Measurements from ENCODE around the gene ATG2B. TPM values are rescaled to one million over a fixed set of nuclear protein-coding genes. Genes with fewer than 3 reads are reported as not detected.
A peak's percentile ranks its signal among the peaks of the same experiment; 100 is the strongest.

Gene ATG2B
- total RNA-seq, 1 donor from 2014 or later: 6.3 TPM

- FAIRE-seq (no peak), DNase-seq (ENCODE audit: low read depth) (no peak)
- Histone ChIP-seq H3K4me3 (ENCODE audit: low read depth, low read length) (no peak overlapping the region), H3K36me3 (ENCODE audit: control insufficient read depth, insufficient read depth, low read length) (no peaks in the 10 kb centered on the region), H3K27me3 (ENCODE audit: control insufficient read depth, insufficient read depth, low read length) (no peaks in the 10 kb centered on the region)
- TF ChIP-seq, protein P1, sequence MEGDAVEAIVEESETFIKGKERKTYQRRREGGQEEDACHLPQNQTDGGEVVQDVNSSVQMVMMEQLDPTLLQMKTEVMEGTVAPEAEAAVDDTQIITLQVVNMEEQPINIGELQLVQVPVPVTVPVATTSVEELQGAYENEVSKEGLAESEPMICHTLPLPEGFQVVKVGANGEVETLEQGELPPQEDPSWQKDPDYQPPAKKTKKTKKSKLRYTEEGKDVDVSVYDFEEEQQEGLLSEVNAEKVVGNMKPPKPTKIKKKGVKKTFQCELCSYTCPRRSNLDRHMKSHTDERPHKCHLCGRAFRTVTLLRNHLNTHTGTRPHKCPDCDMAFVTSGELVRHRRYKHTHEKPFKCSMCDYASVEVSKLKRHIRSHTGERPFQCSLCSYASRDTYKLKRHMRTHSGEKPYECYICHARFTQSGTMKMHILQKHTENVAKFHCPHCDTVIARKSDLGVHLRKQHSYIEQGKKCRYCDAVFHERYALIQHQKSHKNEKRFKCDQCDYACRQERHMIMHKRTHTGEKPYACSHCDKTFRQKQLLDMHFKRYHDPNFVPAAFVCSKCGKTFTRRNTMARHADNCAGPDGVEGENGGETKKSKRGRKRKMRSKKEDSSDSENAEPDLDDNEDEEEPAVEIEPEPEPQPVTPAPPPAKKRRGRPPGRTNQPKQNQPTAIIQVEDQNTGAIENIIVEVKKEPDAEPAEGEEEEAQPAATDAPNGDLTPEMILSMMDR (IDR thresholded peaks at IDR 0.05; ENCODE audit: insufficient read depth, low read length, severe bottlenecking): no peak
Measured at GRCh38 chr14:96394047-96394815, 31.1 kb upstream of the ATG2B start.

- Histone ChIP-seq H3K36me3 (ENCODE audit: control insufficient read depth, insufficient read depth, low read length) (no peaks in the 10 kb centered on the region), H3K27me3 (ENCODE audit: control insufficient read depth, insufficient read depth, low read length) (no peaks in the 10 kb centered on the region), H3K4me3 (ENCODE audit: low read depth, low read length) (no peak overlapping the region)
- no peak for DNase-seq (ENCODE audit: low read depth)
- TF ChIP-seq, protein P1 (IDR thresholded peaks at IDR 0.05; ENCODE audit: insufficient read depth, low read length, severe bottlenecking): no peak
- no peak for FAIRE-seq
Measured at GRCh38 chr14:96393071-96393691, 30.0 kb upstream of the ATG2B start.

GRCh38 chr14:96391293-96392118 lies 28.4 kb upstream of the ATG2B start:
- Histone ChIP-seq H3K4me3 (ENCODE audit: low read depth, low read length) (peak overlapping the region; percentile 71), H3K27me3 (ENCODE audit: control insufficient read depth, insufficient read depth, low read length) (no peaks in the 10 kb centered on the region), H3K36me3 (ENCODE audit: control insufficient read depth, insufficient read depth, low read length) (no peaks in the 10 kb centered on the region)
- DNase-seq (ENCODE audit: low read depth): peak; percentile 76
- no peak for FAIRE-seq
- TF ChIP-seq, protein P1 (IDR thresholded peaks at IDR 0.05; ENCODE audit: insufficient read depth, low read length, severe bottlenecking): no peak

GRCh38 chr14:96390965-96391292 lies 27.8 kb upstream of the ATG2B start:
- Histone ChIP-seq H3K36me3 (ENCODE audit: control insufficient read depth, insufficient read depth, low read length) (no peaks in the 10 kb centered on the region), H3K27me3 (ENCODE audit: control insufficient read depth, insufficient read depth, low read length) (no peaks in the 10 kb centered on the region), H3K4me3 (ENCODE audit: low read depth, low read length) (peak overlapping the region; percentile 71)
- DNase-seq (ENCODE audit: low read depth) (no peak), FAIRE-seq (no peak)
- TF ChIP-seq, protein P1 (IDR thresholded peaks at IDR 0.05; ENCODE audit: insufficient read depth, low read length, severe bottlenecking): no peak

DNA sequence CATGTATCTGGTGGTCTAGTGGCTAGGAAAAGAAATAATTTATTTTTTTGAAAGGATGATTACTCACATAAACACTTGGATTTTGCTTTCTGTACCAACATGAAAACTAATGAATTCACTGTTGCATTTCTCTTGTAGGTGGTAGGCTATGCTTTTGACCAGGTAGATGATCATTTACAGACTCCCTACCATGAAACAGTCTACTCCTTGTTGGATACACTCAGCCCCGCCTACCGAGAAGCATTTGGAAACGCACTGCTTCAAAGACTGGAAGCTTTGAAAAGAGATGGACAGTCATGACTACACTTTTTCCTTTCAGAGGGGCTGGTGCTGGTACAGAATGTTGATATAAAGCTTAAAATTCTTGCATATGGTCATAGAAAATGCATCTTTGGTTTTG lies 22.2 kb upstream of the ATG2B start:
- no peak for DNase-seq (ENCODE audit: low read depth)
- FAIRE-seq: no peak
- no peaks in the 10 kb centered on the region for H3K27me3 ChIP-seq (ENCODE audit: control insufficient read depth, insufficient read depth, low read length)
- peaks cover 4% of the 10 kb centered on the region for H3K36me3 ChIP-seq (ENCODE audit: control insufficient read depth, insufficient read depth, low read length)
- TF ChIP-seq, protein P1 (IDR thresholded peaks at IDR 0.05; ENCODE audit: insufficient read depth, low read length, severe bottlenecking): no peak
- no peak overlapping the region for H3K4me3 ChIP-seq (ENCODE audit: low read depth, low read length)

Measured in bronchial epithelial cell (primary cell).